Lower leg skin (tissue), 4 donors: ENCODE results near the gene WDPCP. TPM values are rescaled to one million over a fixed set of nuclear protein-coding genes. Genes with fewer than 3 reads are reported as not detected.

Source experiments
- DNase-seq, 2 donors: peaks; one replicate each; pipeline ENCODE4 v3.0.0-alpha.2; 2019; ENCODE audit warnings: low spot score in 2 of 2
- H3K4me3 ChIP-seq: fragments of 200-600 bp; sonication (generic); 2 replicates; pipeline ENCODE4 v1.5.1; 2017; ENCODE audit warnings: mild to moderate bottlenecking, low read depth; ENCODE audit not compliant: poor library complexity, severe bottlenecking
- POLR2A ChIP-seq, 2 donors: fragments of 450-650 bp; IDR thresholded peaks; one replicate each; pipeline ENCODE4 v1.6.1; 2016 to 2017; ENCODE audit warnings: antibody characterized with exemption in 2 of 2, mild to moderate bottlenecking in 1 of 2, moderate library complexity in 1 of 2
- whole genome bisulfite sequencing, 2 donors: methylation state at CpG; one replicate each; pipeline ENCODE4 v1.1.5; 2018; 5-methylcytosine and 5-hydroxymethylcytosine counted together
- intact Hi-C: fragments of 100-400 bp; cut with DNase I; formaldehyde crosslinking; loops from one replicate; pipeline ENCODE4 v1.15.0; 2023; ENCODE audit warnings: low total_unique reads
- total RNA-seq, 4 donors: library from RNA; depleted of rRNA; stranded (reverse); fragments of >200 nt; gene quantifications; one replicate each; pipeline ENCODE4 v1.1.0, GENCODE V29; 2016
- TF ChIP-seq, protein P1 (sequence below), 3 donors: fragments of 450-650 bp; IDR thresholded peaks; one replicate each; pipeline ENCODE4 v1.5.1; 2016; ENCODE audit warnings: antibody characterized with exemption in 3 of 3, mild to moderate bottlenecking in 3 of 3, moderate library complexity in 2 of 3

The WDPCP gene
- total RNA-seq, 4 donors from 2014 or later: 4.5 to 10.2 (median 5.5) TPM

GRCh38 chr2:63132020-63132419, 456.3 kb downstream of the WDPCP start:
- 95% methylated on average over 2 of the region's 2 CpGs for WGBS, 2 donors
- no peak for DNase-seq
- intact Hi-C loops: no loop called here
- no peak overlapping the region for H3K4me3 ChIP-seq
- no peak for TF ChIP-seq POLR2A (IDR thresholded peaks at IDR 0.05)
- TF ChIP-seq, protein P1, sequence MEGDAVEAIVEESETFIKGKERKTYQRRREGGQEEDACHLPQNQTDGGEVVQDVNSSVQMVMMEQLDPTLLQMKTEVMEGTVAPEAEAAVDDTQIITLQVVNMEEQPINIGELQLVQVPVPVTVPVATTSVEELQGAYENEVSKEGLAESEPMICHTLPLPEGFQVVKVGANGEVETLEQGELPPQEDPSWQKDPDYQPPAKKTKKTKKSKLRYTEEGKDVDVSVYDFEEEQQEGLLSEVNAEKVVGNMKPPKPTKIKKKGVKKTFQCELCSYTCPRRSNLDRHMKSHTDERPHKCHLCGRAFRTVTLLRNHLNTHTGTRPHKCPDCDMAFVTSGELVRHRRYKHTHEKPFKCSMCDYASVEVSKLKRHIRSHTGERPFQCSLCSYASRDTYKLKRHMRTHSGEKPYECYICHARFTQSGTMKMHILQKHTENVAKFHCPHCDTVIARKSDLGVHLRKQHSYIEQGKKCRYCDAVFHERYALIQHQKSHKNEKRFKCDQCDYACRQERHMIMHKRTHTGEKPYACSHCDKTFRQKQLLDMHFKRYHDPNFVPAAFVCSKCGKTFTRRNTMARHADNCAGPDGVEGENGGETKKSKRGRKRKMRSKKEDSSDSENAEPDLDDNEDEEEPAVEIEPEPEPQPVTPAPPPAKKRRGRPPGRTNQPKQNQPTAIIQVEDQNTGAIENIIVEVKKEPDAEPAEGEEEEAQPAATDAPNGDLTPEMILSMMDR (IDR thresholded peaks at IDR 0.05): no peak

- no peak overlapping the region for H3K4me3 ChIP-seq
- 78 to 87% methylated on average over 1 of the region's 1 CpG for WGBS, 2 donors
- TF ChIP-seq, protein P1 (IDR thresholded peaks at IDR 0.05): no peak
- TF ChIP-seq POLR2A (IDR thresholded peaks at IDR 0.05): no peak
- intact Hi-C loops: no loop called here
- no peak for DNase-seq
Observed at GRCh38 chr2:63131196-63131595, 457.1 kb downstream of the WDPCP start.

GRCh38 chr2:63127594-63127993, 460.7 kb downstream of the WDPCP start:
- no peak for DNase-seq
- TF ChIP-seq POLR2A (IDR thresholded peaks at IDR 0.05): no peak
- TF ChIP-seq, protein P1 (IDR thresholded peaks at IDR 0.05): no peak
- H3K4me3 ChIP-seq: no peak overlapping the region
- intact Hi-C loops: no loop called here
- 93 to 94% methylated on average over 4 of the region's 4 CpGs for WGBS, 2 donors

- intact Hi-C loops: no loop called here
- TF ChIP-seq, protein P1 (IDR thresholded peaks at IDR 0.05): no peak
- TF ChIP-seq POLR2A (IDR thresholded peaks at IDR 0.05): no peak
- no peak overlapping the region for H3K4me3 ChIP-seq
- DNase-seq: no peak
- 56 to 69% methylated on average over 3 of the region's 3 CpGs for WGBS, 2 donors
Observed at GRCh38 chr2:63124850-63125249, 463.4 kb downstream of the WDPCP start.

GRCh38 chr2:63124218-63124617, 464.1 kb downstream of the WDPCP start:
- no peak for DNase-seq
- 29 to 30% methylated on average over 2 of the region's 2 CpGs for WGBS, 2 donors
- TF ChIP-seq POLR2A (IDR thresholded peaks at IDR 0.05): no peak
- TF ChIP-seq, protein P1 (IDR thresholded peaks at IDR 0.05): no peak
- no peak overlapping the region for H3K4me3 ChIP-seq
- intact Hi-C loops: no loop called here

- WGBS, 2 donors: 56 to 58% methylated on average over 3 of the region's 3 CpGs
- no peak overlapping the region for H3K4me3 ChIP-seq
- no peak for DNase-seq
- intact Hi-C loops: no loop called here
- TF ChIP-seq, protein P1 (IDR thresholded peaks at IDR 0.05): no peak
- no peak for TF ChIP-seq POLR2A (IDR thresholded peaks at IDR 0.05)
Observed at GRCh38 chr2:63122921-63123320, 465.4 kb downstream of the WDPCP start.
